ACC112 (cell line): ENCODE measurements around the gene CALN1.

Source experiments
- H2AFZ ChIP-seq: fragments of 200-600 bp; sonication (generic); one replicate; pipeline ENCODE4 v1.6.0; 2017; ENCODE audit warnings: antibody characterized with exemption, low read length; ENCODE audit not compliant: unreplicated experiment
- H3K27ac ChIP-seq: fragments of 200-600 bp; sonication (generic); 2 replicates; pipeline ENCODE4 v1.5.1; 2014; ENCODE audit warnings: low read depth, mild to moderate bottlenecking, antibody characterized with exemption, low read length, moderate library complexity
- H3K27me3 ChIP-seq: fragments of 200-600 bp; sonication (generic); 2 replicates; pipeline ENCODE4 v1.6.1; 2014; ENCODE audit warnings: mild to moderate bottlenecking, antibody characterized with exemption, low read length, moderate library complexity, mixed read lengths; ENCODE audit not compliant: insufficient read depth
- H3K36me3 ChIP-seq: fragments of 200-600 bp; sonication (generic); 2 replicates; pipeline ENCODE4 v1.6.1; 2016; ENCODE audit warnings: mild to moderate bottlenecking, antibody characterized with exemption, low read length, moderate library complexity, mixed read lengths; ENCODE audit not compliant: insufficient read depth
- H3K4me1 ChIP-seq: fragments of 200-600 bp; sonication (generic); one replicate; pipeline ENCODE4 v1.6.1; 2016; ENCODE audit warnings: low read length, mixed read lengths; ENCODE audit not compliant: insufficient read depth, unreplicated experiment, control insufficient read depth
- H3K4me3 ChIP-seq: fragments of 200-600 bp; sonication (generic); 2 replicates; pipeline ENCODE4 v1.5.1; 2014; ENCODE audit warnings: mild to moderate bottlenecking, low read depth, low read length
- H3K79me2 ChIP-seq: fragments of 200-600 bp; sonication (generic); one replicate; pipeline ENCODE4 v1.6.0; 2016; ENCODE audit warnings: low read length; ENCODE audit not compliant: control insufficient read depth, unreplicated experiment, insufficient read depth

The CALN1 gene

DNA sequence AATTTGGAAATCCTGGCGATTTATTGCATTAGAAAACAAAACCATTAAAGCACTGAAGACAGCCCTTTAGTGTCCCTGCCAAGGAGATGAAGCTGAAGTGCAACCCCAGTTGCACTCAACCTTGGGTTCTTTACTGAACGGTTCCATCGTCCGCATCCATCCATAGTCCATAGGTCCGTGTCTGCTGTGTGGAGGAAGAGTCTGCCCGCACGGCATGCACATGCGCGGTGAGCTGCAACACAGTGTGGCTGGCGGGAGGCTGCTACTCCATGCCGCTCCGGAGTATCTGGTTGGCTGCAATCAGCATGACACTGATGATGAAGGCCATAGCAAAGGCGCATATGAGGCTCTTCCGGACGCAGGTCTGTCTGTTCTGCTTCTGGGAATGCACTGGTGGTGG lies 624.6 kb downstream of the CALN1 start:
- H3K79me2 ChIP-seq, result no peaks in the 10 kb centered on the region
- no peak overlapping the region for H3K4me3 ChIP-seq
- H2AFZ ChIP-seq, result no peak overlapping the region
- H3K27ac ChIP-seq, result no peak overlapping the region
- H3K27me3 ChIP-seq, result no peaks in the 10 kb centered on the region
- H3K4me1 ChIP-seq, result no peaks in the 10 kb centered on the region
- no peaks in the 10 kb centered on the region for H3K36me3 ChIP-seq

DNA sequence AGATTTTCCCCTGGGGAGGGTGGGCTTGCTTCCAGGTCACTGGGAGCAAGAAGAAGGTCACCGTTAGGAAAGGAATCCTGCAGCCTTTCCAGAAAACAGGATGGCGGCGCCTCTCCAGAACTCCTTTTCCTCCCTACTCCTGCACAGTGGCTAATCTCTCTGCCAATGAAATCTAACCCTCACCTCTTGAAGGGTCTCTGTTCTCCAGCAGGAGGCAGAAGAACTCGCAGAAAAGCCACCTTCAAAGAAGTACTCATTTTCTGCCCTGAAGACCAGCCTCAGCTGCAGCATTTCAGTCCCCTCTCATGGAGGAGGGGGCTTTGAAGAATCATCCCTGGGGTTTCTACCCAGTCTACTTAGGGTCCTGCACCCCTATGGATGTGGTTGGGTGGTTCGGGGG lies 626.9 kb downstream of the CALN1 start:
- Histone ChIP-seq H3K27me3 (no peaks in the 10 kb centered on the region), H3K4me3 (no peak overlapping the region), H3K79me2 (no peaks in the 10 kb centered on the region), H3K27ac (no peak overlapping the region), H3K36me3 (no peaks in the 10 kb centered on the region), H2AFZ (no peak overlapping the region), H3K4me1 (no peaks in the 10 kb centered on the region)

DNA sequence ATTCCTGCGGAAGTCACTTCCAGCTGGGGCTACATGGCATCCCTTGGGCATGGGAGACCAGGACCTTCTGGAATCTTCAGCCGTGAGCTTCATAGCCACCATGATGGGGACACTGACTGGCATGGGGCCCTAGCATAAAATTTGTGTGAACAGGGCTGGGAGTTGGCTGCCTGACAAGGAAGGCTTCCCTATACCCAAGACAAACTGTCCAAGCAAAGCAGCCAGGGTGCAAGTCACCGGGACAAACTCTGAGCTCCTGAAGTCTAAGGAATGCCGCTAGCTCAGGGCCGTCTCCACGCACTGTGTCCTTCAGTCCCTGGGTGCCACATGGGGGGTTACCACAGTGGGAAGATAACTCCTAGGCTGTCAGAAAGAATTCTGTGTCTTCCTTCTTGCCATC lies 627.4 kb downstream of the CALN1 start:
- H3K4me1 ChIP-seq, result no peaks in the 10 kb centered on the region
- H3K27ac ChIP-seq, result no peak overlapping the region
- no peaks in the 10 kb centered on the region for H3K36me3 ChIP-seq
- H3K27me3 ChIP-seq, result no peaks in the 10 kb centered on the region
- no peak overlapping the region for H2AFZ ChIP-seq
- no peaks in the 10 kb centered on the region for H3K79me2 ChIP-seq
- no peak overlapping the region for H3K4me3 ChIP-seq

DNA sequence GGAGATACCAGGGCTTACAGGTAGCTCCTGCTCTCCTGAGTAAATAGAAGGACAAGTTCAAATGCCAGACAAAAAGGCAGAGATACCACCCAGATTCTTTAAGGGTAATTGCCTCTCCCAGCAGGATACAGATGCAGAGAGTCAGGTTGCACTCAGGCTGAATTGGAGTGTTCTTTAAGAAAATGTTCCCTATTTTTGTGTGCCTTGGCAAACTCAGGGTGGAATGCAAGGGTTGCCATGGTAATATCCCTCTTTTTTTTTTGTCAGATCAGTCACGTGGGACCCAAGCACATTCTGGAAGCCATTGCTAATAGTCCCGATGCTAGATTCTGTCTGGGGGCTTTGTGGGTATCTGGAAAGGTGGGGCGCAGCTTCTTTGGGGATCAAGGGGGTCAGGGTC lies 628.0 kb downstream of the CALN1 start:
- Histone ChIP-seq H3K79me2 (no peaks in the 10 kb centered on the region), H3K36me3 (no peaks in the 10 kb centered on the region), H3K27ac (no peak overlapping the region), H2AFZ (no peak overlapping the region), H3K4me1 (no peaks in the 10 kb centered on the region), H3K27me3 (no peaks in the 10 kb centered on the region), H3K4me3 (no peak overlapping the region)

DNA sequence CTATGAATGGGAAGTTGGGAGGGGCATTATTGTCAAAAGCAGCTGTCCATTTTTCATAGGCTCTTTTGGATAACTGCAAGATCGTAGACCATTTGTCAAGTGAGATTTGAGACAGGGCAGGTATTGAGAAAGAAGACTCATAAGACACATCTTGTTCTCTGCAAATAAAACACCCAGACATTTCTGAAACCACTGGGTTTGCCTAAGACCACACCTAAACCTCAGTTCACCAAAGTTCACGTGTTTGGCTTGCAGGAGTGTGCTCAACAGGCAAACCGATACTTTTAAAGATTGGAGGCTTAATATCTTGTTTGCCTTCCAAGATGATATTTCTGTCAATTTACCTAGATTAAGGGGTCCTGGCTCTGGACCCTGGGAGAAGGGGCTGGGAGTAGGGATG lies 628.4 kb downstream of the CALN1 start:
- Histone ChIP-seq H3K4me3 (no peak overlapping the region), H2AFZ (no peak overlapping the region)

DNA sequence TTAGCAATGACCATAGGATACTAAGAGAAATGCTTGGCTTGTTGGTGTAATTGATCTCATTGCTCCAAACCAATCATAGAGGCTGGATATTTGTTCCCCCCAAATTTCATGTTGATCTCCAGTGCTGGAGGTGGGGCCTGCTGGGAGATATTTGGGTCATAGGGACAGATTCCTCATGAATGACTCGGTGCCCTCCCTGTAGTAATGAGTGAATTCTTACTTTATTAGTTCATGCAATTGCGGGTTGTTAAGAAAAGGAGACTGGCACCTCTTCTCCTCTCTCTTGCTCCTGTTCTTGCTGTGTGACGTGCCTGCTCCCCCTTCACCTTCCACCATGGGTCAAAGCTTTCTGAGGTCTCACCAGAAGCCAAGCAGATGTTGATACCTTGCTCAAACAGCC lies 630.1 kb downstream of the CALN1 start:
- Histone ChIP-seq H3K27me3 (no peaks in the 10 kb centered on the region), H3K79me2 (no peaks in the 10 kb centered on the region), H3K4me3 (no peak overlapping the region), H3K27ac (no peak overlapping the region), H3K4me1 (no peaks in the 10 kb centered on the region), H3K36me3 (no peaks in the 10 kb centered on the region), H2AFZ (no peak overlapping the region)

More for the DNA sequence above, 628.4 kb downstream of the CALN1 start:
- Histone ChIP-seq H3K4me1 (no peaks in the 10 kb centered on the region), H3K36me3 (no peaks in the 10 kb centered on the region), H3K79me2 (no peaks in the 10 kb centered on the region), H3K27ac (no peak overlapping the region), H3K27me3 (no peaks in the 10 kb centered on the region)

DNA sequence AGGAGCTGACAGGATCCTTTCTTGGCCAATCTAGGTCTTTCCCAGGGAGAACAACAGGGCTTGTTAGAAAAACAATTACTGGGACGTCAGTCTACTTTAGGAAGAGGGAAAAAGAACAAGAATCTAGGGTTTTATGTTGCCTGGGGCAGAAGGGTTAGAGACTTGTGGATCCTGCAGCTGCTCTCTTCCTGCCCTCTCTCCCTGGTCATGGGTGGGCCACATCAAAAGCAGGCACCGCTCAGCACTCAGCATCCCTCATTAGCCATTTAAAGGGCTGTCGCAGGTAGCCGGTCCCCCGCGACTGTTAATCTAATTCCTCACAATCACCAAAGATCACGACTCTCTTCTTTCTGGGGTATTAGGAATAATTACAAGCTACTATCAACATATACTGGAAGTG lies 631.9 kb downstream of the CALN1 start:
- H3K27me3 ChIP-seq, result no peaks in the 10 kb centered on the region
- H2AFZ ChIP-seq, result no peak overlapping the region
- no peak overlapping the region for H3K27ac ChIP-seq
- no peaks in the 10 kb centered on the region for H3K79me2 ChIP-seq
- H3K4me1 ChIP-seq, result no peaks in the 10 kb centered on the region
- H3K36me3 ChIP-seq, result no peaks in the 10 kb centered on the region
- no peak overlapping the region for H3K4me3 ChIP-seq

DNA sequence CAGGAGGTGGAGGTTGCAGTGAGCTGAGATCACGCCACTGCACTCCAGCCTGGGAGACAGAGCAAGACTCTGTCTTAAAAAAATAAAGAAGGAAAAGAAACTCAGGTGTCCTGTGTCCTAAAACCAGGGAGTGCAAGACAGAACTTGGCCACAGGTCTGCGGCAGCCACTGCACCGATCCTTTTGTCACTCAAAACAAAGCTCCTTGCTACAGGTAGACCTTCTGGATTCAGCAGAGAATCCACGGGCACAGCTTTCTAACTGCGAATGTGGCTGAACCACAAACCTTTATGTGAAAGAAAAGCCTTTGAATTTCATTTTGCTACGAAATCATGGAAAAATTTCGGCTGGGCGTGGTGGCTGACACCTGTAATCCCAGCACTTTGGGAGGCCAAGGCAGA lies 634.9 kb downstream of the CALN1 start:
- no peak overlapping the region for H3K4me3 ChIP-seq
- no peaks in the 10 kb centered on the region for H3K36me3 ChIP-seq
- H3K27ac ChIP-seq, result no peak overlapping the region
- H3K27me3 ChIP-seq, result no peaks in the 10 kb centered on the region
- no peaks in the 10 kb centered on the region for H3K79me2 ChIP-seq
- H2AFZ ChIP-seq, result no peak overlapping the region
- no peaks in the 10 kb centered on the region for H3K4me1 ChIP-seq

DNA sequence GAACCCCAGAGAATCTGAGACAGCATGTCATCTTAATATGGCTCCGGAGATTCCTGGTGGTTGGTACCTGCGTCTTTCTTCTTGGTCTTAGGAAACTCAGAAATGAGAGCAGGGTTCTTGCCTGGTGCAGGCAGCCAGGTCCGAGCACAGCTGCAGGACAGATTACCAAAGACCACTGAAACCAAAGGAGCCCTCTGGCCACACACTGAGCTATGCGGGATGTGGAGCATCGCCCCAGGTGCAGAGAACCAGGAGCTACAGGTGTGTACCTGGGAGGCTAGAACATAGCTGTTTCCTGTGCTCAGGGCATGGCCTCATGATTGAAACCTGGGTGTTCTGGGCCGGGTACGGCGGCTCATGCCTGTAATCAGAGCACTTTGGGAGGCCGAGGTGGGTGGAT lies 635.4 kb downstream of the CALN1 start:
- Histone ChIP-seq H3K27me3 (no peaks in the 10 kb centered on the region), H3K79me2 (no peaks in the 10 kb centered on the region), H3K4me3 (no peak overlapping the region), H3K36me3 (no peaks in the 10 kb centered on the region), H3K4me1 (no peaks in the 10 kb centered on the region), H3K27ac (no peak overlapping the region), H2AFZ (no peak overlapping the region)

DNA sequence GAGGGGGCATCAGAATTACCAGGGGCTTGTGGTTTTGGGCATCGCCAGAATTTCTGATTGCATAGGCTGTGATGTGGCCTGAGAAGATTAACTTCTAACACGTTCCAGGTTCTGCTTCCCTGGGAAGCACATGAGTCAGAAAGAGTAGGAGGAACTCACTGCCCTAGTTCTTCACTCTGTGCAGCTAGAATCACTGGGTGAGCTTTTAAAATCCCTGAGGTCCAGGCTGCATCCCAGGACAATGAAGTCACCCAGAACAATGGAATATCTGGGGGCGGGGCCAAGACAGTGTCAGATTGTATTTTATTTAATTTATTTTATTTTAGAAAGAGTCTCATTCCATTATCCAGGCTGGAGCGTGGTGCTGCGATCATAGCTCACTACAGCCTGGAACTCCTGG lies 636.5 kb downstream of the CALN1 start:
- Histone ChIP-seq H3K27me3 (no peaks in the 10 kb centered on the region), H3K4me1 (no peaks in the 10 kb centered on the region), H3K4me3 (no peak overlapping the region), H3K36me3 (no peaks in the 10 kb centered on the region), H2AFZ (no peak overlapping the region), H3K79me2 (no peaks in the 10 kb centered on the region), H3K27ac (no peak overlapping the region)

DNA sequence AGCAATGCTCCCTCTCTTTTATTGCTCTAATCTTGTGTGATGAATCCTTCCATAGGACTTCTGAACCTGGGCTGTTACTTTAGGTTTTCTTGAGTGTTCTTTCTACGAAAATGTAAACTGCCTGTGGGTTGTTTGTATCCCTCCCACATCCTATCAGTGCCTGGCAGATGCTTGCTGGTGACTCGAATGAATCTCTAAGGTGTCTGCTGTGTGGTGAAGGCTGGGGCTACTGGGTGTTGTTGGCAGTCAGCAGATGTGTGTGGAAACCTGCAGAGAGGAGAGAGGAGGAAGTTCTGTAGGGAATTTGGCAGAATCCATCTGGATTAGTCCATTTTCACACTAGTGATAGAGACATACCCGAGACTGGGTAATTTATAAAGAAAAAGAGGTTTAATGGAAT lies 639.4 kb downstream of the CALN1 start:
- Histone ChIP-seq H3K79me2 (no peaks in the 10 kb centered on the region), H3K27ac (no peak overlapping the region), H2AFZ (no peak overlapping the region), H3K4me3 (no peak overlapping the region), H3K4me1 (no peaks in the 10 kb centered on the region), H3K27me3 (no peaks in the 10 kb centered on the region), H3K36me3 (no peaks in the 10 kb centered on the region)
